Activated CD4-positive, alpha-beta T cell treated with anti-CD3 and anti-CD28 coated beads for 36 hours (primary cell): ENCODE measurements around the gene POLRMT. TPM values are rescaled to one million over a fixed set of nuclear protein-coding genes. Genes with fewer than 3 reads are reported as not detected.
"Not testable (repeated sequence)": the region's sequence is repeated elsewhere in the genome, so short reads cannot be mapped to it uniquely, and the experiment has no call there.

ENCODE experiments used
- ATAC-seq: fragments of 200-7000 bp; cut with Tn5 transposase; one replicate; pipeline ENCODE4 v1.10.0; 2021; ENCODE audit warnings: mild to moderate bottlenecking, moderate library complexity
- CTCF ChIA-PET: fragments of 350-600 bp; sonication (Branson Sonifier 250); formaldehyde crosslinking; loops from one replicate; lab custom pipeline; 2021; ENCODE audit warnings: antibody characterized with exemption; lab: Charles Lee
- POLR2A ChIA-PET: fragments of 350-600 bp; sonication (Branson Sonifier 250); formaldehyde crosslinking; loops from one replicate; lab custom pipeline; 2021; ENCODE audit warnings: antibody characterized with exemption, inconsistent platforms; lab: Charles Lee
- DNase-seq: peaks from one replicate; pipeline ENCODE4 v3.0.0-alpha.2; 2020
- H3K27ac Mint-ChIP-seq: one replicate; pipeline ENCODE4 v1.8.0; 2021; ENCODE audit warnings: mixed read lengths
- H3K27me3 Mint-ChIP-seq: one replicate; pipeline ENCODE4 v1.8.0; 2021; ENCODE audit warnings: mixed read lengths
- H3K36me3 Mint-ChIP-seq: one replicate; pipeline ENCODE4 v1.8.0; 2021; ENCODE audit warnings: low read depth, mixed read lengths
- H3K4me1 Mint-ChIP-seq: one replicate; pipeline ENCODE4 v1.8.0; 2021; ENCODE audit warnings: mixed read lengths
- H3K4me3 Mint-ChIP-seq: one replicate; pipeline ENCODE4 v1.8.0; 2021; ENCODE audit warnings: mild to moderate bottlenecking, moderate library complexity, mixed read lengths
- H3K9me3 Mint-ChIP-seq: one replicate; pipeline ENCODE4 v1.8.0; 2021; ENCODE audit warnings: low read depth, mixed read lengths
- intact Hi-C, 2 experiments: fragments of 100-400 bp; cut with DNase I in 1 of 2; cut with micrococcal nuclease in 1 of 2; formaldehyde crosslinking; loops; one replicate each; pipeline versions ENCODE4 v1.14.2 to v1.15.1; 2022 to 2024; cut with DNase I, micrococcal nuclease
- total RNA-seq, 2 experiments: library from RNA; stranded (reverse); gene quantifications; one replicate each; pipeline ENCODE4 v1.2.3, GENCODE V29; 2021

POLRMT gene
- total RNA-seq, 2 experiments from 2014 or later = 69.0 to 77.4 TPM

- H3K4me3 Mint-ChIP-seq = no peak overlapping the region
- H3K9me3 Mint-ChIP-seq = no peaks in the 10 kb centered on the region
- H3K36me3 Mint-ChIP-seq = peaks cover 33% of the 10 kb centered on the region
- no peak overlapping the region for H3K27ac Mint-ChIP-seq
- CTCF ChIA-PET = no interaction called here
- DNase-seq (no peak), ATAC-seq (no peak)
- POLR2A ChIA-PET = no interaction called here
- H3K27me3 Mint-ChIP-seq = no peaks in the 10 kb centered on the region
- intact Hi-C loops = no loop called here
- no peaks in the 10 kb centered on the region for H3K4me1 Mint-ChIP-seq
Observed at GRCh38 chr19:622666-623065, 10.7 kb downstream of the POLRMT start.

DNA sequence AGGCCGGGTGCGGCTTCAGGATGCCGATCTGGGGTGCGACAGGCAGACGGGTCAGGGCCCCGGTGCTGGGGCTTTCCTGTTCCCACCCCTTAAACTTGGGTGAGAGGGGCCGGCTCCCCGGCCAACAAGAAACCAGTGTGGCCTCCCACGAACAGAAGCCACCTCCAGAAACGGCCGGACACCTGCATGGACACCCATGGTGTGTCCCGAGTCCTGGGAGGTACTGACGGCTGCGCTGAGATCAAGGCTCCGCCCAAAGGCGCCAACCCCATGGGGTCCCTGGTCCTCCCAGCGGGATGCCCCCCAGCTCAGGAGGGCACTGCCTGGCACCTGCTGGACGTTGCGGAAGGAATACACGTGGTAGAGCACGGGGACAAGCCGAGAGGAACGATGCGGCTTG lies 11.5 kb downstream of the POLRMT start:
- no peak overlapping the region for H3K27ac Mint-ChIP-seq
- no peaks in the 10 kb centered on the region for H3K9me3 Mint-ChIP-seq
- ChIA-PET CTCF (no interaction called here), POLR2A (no interaction called here)
- no peak for DNase-seq
- ATAC-seq = no peak
- no peaks in the 10 kb centered on the region for H3K27me3 Mint-ChIP-seq
- intact Hi-C loops = no loop called here
- H3K36me3 Mint-ChIP-seq = peaks cover 28% of the 10 kb centered on the region
- H3K4me1 Mint-ChIP-seq = no peaks in the 10 kb centered on the region
- no peak overlapping the region for H3K4me3 Mint-ChIP-seq

DNA sequence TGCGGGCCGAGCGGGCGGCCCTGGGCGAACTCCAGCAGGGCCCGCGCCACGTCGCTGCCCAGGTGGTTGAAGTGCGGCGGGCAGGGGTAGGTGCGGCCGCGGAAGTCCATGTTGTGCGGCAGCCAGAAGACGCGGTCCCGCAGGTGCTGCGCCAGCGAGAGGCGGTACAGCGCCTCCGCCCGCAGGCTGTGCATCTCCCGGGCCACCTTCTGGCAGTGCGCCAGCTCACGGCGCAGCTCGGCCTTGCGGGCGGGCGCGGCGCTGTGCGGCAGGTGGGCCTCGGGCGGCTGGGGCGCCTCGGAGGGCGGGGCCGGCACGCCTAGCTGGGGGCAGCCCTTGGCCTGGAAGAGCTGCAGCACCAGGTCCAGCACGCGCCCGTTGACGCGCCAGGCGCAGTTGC lies 12.1 kb downstream of the POLRMT start:
- H3K4me1 Mint-ChIP-seq, CTCF ChIA-PET, ATAC-seq, intact Hi-C loops, DNase-seq, H3K27ac Mint-ChIP-seq, POLR2A ChIA-PET, H3K4me3 Mint-ChIP-seq, H3K9me3 Mint-ChIP-seq, H3K27me3 Mint-ChIP-seq: not testable (repeated sequence)
- H3K36me3 Mint-ChIP-seq = peaks cover 26% of the 10 kb centered on the region

DNA sequence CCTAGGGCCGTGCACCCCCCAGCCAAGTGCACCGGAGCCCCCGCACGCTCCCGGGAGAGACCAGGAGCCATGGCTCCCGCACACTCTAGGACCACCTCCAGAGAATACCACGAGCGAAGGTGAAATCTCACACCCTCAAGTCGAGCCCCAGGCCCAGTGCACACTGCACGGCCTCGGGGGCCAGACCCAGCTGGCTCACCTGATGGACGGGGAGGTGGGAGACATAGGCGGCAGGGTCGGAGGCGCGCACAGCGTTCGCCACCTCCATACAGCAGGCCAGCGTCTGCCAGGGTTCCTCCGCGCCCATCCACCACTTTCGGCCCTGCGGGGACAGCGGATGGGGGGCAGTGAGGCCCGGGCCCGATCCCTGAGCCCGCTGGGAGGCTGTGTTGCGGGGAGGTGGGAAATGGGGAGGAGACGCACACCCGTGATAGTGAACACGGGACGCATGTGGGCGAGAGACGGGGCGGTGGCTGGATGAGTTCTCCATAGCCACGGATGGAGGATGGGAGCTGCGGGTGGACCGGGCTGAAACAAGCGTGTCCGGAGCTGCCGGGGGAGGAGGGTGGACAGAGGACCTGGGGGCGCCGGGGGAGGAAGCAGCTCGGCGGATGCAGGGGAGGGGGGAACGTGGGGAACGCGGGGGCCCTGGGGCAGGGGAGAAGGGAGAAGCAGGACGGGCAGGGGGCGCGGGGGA lies 13.0 kb downstream of the POLRMT start:
- Mint-ChIP-seq H3K9me3 (no peaks in the 10 kb centered on the region), H3K27ac (no peak overlapping the region), H3K4me1 (peaks cover 3% of the 10 kb centered on the region), H3K36me3 (peaks cover 26% of the 10 kb centered on the region), H3K4me3 (no peak overlapping the region), H3K27me3 (peaks cover 2% of the 10 kb centered on the region)
- DNase-seq (no peak), ATAC-seq (no peak)
- CTCF ChIA-PET = no interaction called here
- intact Hi-C loops = no loop called here
- POLR2A ChIA-PET = no interaction called here

- Mint-ChIP-seq H3K27ac (no peak overlapping the region), H3K4me3 (no peak overlapping the region), H3K27me3 (peaks cover 2% of the 10 kb centered on the region), H3K9me3 (no peaks in the 10 kb centered on the region), H3K36me3 (peaks cover 30% of the 10 kb centered on the region), H3K4me1 (peaks cover 3% of the 10 kb centered on the region)
- ATAC-seq = no peak
- no peak for DNase-seq
- ChIA-PET POLR2A (no interaction called here), CTCF (no interaction called here)
- intact Hi-C loops = no loop called here
Observed at GRCh38 chr19:619286-620002, 13.9 kb downstream of the POLRMT start.

DNA sequence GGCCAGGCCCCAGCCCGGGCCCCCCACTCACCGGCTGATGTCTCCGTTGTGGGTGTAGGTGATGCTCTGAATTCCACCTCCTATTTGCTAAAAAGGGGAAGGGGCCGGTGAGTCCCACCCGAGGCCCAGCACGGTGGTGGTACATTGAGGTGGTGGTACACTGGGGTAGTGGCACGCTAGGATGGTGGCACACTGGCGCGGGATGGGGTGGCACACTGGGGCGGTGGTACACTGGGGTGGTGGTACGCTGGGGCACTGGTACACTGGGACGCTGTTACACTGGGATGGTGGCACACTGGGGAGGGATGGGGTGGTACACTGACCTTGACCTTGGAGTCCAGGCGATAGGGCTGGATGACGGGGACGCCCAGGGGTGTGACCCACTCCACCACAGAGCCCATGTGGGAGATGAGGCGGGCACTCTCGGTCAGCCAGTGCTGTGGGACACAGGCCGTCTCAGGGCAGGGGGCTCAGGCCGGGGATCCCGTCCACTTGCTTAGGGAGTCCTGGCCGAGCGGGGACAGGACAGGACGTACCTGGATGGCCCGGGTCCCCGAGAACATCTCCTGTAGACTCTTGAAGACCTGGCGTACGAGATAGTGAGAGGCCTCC lies 14.6 kb downstream of the POLRMT start:
- H3K27me3 Mint-ChIP-seq = peaks cover 2% of the 10 kb centered on the region
- H3K36me3 Mint-ChIP-seq = peaks cover 30% of the 10 kb centered on the region
- H3K9me3 Mint-ChIP-seq = no peaks in the 10 kb centered on the region
- no peak overlapping the region for H3K27ac Mint-ChIP-seq
- no peak for DNase-seq
- ChIA-PET CTCF (no interaction called here), POLR2A (no interaction called here)
- intact Hi-C loops = no loop called here
- H3K4me1 Mint-ChIP-seq = peaks cover 3% of the 10 kb centered on the region
- no peak for ATAC-seq
- no peak overlapping the region for H3K4me3 Mint-ChIP-seq

DNA sequence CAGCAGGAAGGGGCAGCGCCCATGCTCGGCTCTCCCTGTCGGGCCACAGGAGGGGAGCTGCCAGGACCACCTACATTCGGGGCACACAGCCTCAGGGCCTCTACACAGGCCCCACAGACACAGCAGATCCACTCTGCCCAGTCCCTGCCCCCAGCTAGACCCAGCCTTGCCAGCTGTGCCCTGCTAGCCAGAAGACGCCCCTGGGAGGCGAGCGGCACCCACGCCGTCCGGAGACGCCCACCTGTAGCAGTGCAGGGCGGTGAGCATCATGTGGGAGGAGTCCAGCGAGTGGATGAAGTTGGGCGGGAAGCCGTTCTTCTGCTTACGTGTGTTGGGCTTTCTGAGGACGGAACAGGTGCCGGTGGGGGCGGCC lies 15.1 kb downstream of the POLRMT start:
- ATAC-seq = no peak
- ChIA-PET CTCF (no interaction called here), POLR2A (no interaction called here)
- Mint-ChIP-seq H3K27me3 (peaks cover 2% of the 10 kb centered on the region), H3K27ac (no peak overlapping the region), H3K4me1 (peaks cover 3% of the 10 kb centered on the region), H3K36me3 (peaks cover 28% of the 10 kb centered on the region), H3K4me3 (no peak overlapping the region), H3K9me3 (no peaks in the 10 kb centered on the region)
- intact Hi-C loops = no loop called here
- no peak for DNase-seq

DNA sequence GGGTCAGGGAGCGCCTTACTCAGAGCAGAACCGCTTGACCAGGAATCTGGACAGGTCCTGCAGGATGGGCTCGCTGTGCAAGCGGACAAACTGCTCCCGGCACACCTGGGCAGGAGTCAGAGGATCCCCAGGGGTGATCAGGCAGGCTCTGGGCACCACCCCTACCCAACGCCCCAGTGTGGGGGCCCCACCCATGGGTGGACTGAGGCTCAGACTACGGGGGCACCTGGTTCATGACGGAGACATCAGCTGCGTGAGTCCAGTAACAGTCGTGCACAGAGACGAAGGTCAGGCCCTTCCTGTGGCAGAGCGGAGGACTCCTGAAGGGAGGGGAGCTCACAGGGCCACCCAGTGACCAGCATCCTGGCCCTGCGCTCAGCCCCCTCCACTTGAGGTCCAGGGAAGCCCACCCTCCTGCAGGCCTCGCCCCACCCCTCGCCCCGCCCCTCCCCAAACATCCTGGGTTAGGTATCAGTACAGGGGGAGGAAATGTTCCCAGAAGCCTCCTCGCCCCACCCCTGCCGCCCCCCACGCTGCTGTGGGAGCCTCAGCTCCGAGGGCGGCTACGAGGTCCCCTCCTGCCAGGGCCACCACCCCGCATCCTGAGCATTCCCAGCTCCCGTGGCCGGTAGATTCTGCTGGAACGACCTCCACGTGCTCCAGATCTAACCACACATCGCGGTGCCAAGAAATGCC lies 15.6 kb downstream of the POLRMT start:
- intact Hi-C loops = no loop called here
- ChIA-PET CTCF (no interaction called here), POLR2A (no interaction called here)
- H3K27ac Mint-ChIP-seq = no peak overlapping the region
- no peak overlapping the region for H3K4me3 Mint-ChIP-seq
- peaks cover 6% of the 10 kb centered on the region for H3K4me1 Mint-ChIP-seq
- H3K9me3 Mint-ChIP-seq = no peaks in the 10 kb centered on the region
- DNase-seq = no peak
- H3K36me3 Mint-ChIP-seq = peaks cover 28% of the 10 kb centered on the region
- no peak for ATAC-seq
- peaks cover 2% of the 10 kb centered on the region for H3K27me3 Mint-ChIP-seq

DNA sequence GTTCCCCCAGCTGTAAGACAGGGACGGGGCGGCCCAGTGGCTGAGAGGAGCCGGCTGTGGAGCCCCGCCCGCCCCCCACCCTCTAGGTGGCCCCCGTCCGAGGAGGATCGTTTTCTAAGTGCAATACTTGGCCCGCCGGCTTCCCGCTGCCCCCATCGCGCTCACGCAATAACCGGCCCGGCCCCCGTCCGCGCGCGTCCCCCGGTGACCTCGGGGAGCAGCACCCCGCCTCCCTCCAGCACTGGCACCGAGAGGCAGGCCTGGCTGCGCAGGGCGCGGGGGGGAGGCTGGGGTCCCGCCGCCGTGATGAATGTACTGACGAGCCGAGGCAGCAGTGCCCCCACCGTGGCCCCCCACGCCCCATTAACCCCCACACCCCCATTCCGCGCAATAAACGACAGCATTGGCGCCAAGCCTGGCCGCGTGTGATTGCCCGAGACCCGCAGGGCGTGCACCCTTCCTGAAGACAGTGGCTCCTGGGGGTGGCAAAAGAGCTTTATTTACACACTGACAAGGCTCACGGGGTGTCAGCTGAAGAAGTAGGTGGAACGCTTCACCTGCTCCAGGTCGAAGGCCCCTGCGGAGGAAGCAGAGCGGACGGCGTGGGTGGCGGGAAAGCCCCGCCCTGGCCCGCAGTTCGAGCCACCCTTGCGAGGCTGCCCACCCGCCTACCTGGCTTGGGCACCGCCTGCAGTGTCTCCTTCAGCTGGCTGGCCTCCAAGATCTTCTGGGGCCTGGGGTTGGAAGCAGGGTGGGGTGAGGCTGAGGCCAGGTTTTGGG lies 16.4 kb downstream of the POLRMT start:
- no peaks in the 10 kb centered on the region for H3K9me3 Mint-ChIP-seq
- intact Hi-C loops = no loop called here
- DNase-seq = no peak
- CTCF ChIA-PET = no interaction called here
- H3K4me1 Mint-ChIP-seq = peaks cover 11% of the 10 kb centered on the region
- H3K27ac Mint-ChIP-seq = no peak overlapping the region
- no peak overlapping the region for H3K4me3 Mint-ChIP-seq
- POLR2A ChIA-PET = no interaction called here
- H3K27me3 Mint-ChIP-seq = peaks cover 2% of the 10 kb centered on the region
- H3K36me3 Mint-ChIP-seq = peaks cover 30% of the 10 kb centered on the region
- no peak for ATAC-seq

- Mint-ChIP-seq H3K4me3 (no peak overlapping the region), H3K4me1 (peaks cover 18% of the 10 kb centered on the region), H3K27ac (no peak overlapping the region), H3K36me3 (peaks cover 27% of the 10 kb centered on the region), H3K9me3 (no peaks in the 10 kb centered on the region), H3K27me3 (peaks cover 2% of the 10 kb centered on the region)
- intact Hi-C loops = no loop called here
- ATAC-seq (no peak), DNase-seq (no peak)
- ChIA-PET CTCF (no interaction called here), POLR2A (no interaction called here)
Observed at GRCh38 chr19:616062-616700, 17.2 kb downstream of the POLRMT start.

DNA sequence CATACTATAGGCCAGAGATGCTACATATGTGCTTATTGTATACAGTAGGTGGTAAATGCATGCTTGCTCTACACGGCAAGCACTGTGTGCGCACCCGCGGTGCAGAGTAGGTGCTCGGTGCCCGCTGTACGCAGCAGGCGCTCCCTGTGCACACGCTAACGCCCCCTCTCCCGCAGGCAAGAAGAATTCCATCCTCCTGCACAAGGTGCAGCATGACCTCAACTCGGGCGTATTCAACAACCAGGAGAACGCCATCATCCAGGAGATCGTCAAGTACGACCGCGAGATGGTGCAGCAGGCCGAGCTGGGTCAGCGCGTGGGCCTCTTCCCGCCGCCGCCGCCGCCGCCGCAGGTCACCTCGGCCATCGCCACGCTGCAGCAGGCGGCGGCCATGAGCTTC lies 17.7 kb downstream of the POLRMT start:
- intact Hi-C loops = no loop called here
- Mint-ChIP-seq H3K4me3 (no peak overlapping the region), H3K9me3 (no peaks in the 10 kb centered on the region), H3K36me3 (peaks cover 27% of the 10 kb centered on the region), H3K4me1 (peaks cover 22% of the 10 kb centered on the region), H3K27ac (no peak overlapping the region), H3K27me3 (peaks cover 2% of the 10 kb centered on the region)
- no peak for ATAC-seq
- ChIA-PET POLR2A (no interaction called here), CTCF (no interaction called here)
- DNase-seq = no peak
